Activated CD8-positive, alpha-beta memory T cell treated with anti-CD3 and anti-CD28 coated beads, Interleukin-2, amount 50 U/mL, for 1 hour (primary cell): ENCODE measurements around the gene EMILIN2.
"Not testable (repeated sequence)": the region's sequence is repeated elsewhere in the genome, so short reads cannot be mapped to it uniquely, and the experiment has no call there.

Experiments
- DNase-seq: peaks from one replicate; pipeline ENCODE4 v3.0.0-alpha.2; 2020; ENCODE audit errors: extremely low read depth

EMILIN2 gene

DNA sequence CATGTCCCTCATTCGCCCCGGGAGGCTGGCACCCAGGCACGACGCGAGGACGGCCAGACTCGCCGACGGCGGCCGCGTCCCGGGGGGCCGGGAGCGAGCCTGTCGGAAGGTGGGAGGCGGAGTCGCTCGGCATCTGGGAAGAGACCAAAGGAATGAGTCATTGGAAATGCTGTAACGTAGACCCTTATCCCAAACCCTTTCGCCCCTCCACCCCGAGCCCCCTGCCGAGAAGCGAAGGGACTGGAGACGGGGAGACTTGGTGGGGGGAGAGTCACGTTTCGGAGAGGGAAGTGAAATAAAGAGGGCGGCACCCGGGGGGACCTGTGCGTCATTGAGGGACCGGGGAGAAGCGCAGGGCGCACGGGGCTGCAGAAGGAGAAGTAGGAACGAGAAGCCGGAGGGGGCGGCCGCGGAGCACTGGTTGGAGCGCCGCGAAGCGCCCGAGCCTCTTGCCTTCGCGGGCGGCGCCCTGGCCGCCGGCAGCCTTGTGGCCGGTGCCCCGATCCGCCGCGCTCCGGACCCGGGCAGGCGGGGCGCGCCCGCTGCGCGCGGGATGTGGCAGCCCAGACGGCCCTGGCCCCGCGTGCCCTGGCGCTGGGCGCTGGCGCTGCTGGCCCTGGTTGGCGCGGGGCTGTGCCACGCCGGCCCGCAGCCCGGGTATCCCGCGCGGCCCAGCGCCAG, at the start of gene EMILIN2:
Gene EMILIN2 (plus strand): TSS at position 371 of the 681 bp plus-strand sequence. CDS start 183 bp downstream, at position 554.
- no peak for DNase-seq

DNA sequence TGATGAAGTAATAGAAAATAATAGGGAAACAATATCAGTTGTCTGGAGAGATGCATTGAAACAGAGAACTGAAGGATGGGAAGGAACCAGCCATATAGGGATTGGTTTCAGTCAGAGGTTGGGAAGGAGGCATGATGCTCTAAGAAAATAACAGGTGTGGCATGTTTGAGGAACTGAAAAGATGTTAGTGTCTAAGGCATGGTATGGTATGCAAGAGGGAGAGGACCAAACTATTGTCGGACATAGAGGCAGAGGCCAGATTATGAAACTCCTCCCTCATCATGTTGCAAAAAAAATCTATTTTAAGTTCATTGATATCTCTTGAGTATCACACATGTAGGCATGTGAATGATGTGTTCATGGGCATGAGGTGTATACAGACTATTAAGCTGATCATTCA, 48.9 kb upstream of the EMILIN2 start:
- no peak for DNase-seq

- no peak for DNase-seq
Observed at GRCh38 chr18:2799369-2799768, 47.4 kb upstream of the EMILIN2 start.

- no peak for DNase-seq
Observed at GRCh38 chr18:2805970-2806943, 40.5 kb upstream of the EMILIN2 start.

DNA sequence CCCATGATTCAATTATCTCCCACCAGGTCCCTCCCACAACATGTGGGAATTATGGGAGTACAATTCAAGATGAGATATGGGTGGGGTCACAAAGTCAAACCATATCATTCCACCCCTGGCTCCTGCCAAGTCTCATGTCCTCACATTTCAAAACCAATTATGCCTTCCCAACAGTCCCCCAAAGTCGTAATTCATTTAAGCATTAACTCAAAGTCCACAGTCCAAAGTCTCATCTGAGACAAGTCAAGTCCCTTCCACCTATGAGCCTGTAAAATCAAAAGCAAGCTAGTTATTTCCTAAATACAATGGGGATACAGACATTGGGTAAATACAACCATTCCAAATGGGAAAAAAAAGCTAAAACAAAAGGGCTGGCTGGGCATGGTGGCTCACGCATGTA, 38.2 kb upstream of the EMILIN2 start:
- not testable (repeated sequence) for DNase-seq

- DNase-seq: not testable (repeated sequence)
Observed at GRCh38 chr18:2809666-2810183, 37.1 kb upstream of the EMILIN2 start.

DNA sequence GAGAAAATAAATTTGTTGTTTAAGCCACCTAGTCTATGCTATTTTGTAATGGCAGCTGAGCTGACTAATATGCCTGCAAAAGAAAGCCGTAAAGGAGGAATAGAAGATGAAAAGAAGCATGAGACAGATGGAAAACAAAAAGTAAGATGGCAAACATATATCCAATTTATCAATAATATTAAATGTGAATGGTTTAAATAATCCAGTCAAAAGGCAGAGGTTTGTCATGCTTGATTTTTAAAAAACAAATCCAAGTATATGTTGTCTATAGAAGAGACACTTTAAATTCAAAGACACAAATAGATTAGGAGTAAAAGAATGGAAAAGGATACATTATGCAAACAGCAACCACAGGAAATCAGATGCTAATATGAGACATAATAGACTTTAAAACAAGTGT, 35.4 kb upstream of the EMILIN2 start:
- DNase-seq: no peak

DNA sequence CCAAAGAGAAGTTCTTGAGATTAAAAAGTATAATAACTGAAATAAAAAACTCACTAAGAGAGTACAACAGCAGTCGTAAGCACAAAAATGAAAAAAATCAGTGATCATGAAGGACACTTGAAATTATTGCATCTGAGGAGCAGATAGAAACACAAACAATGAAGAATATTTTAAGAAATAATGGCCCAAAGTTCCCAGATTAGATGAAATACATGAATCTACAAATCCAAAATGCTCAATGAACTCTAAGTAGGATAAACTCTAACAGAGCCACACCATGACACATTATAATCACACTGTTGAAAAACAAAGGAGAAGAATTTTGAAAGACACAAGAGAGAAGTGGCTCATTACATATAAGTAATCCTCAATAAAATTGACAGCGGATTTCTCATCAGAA, 31.9 kb upstream of the EMILIN2 start:
- DNase-seq: no peak

- DNase-seq: no peak
Observed at GRCh38 chr18:2818281-2818680, 28.5 kb upstream of the EMILIN2 start.

DNA sequence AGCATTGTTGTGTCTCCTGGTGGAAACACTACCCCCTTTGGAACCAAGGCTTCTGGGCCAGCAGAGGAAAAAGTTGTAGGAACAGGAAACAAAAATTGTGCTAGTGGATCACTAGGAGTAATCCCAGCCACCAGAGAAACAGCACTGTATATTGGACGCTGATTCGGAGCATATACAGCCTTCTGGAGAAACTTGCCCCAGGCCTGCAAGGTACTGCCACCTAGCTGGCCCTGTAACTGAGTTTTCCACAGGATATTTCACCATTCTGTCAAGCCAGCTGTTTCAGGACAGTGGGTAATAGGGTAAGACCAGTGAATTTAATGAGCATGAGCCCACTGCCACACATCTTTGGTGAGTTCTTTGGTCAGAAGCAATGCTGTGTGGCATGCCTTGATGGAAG, 25.1 kb upstream of the EMILIN2 start:
- DNase-seq: no peak

DNA sequence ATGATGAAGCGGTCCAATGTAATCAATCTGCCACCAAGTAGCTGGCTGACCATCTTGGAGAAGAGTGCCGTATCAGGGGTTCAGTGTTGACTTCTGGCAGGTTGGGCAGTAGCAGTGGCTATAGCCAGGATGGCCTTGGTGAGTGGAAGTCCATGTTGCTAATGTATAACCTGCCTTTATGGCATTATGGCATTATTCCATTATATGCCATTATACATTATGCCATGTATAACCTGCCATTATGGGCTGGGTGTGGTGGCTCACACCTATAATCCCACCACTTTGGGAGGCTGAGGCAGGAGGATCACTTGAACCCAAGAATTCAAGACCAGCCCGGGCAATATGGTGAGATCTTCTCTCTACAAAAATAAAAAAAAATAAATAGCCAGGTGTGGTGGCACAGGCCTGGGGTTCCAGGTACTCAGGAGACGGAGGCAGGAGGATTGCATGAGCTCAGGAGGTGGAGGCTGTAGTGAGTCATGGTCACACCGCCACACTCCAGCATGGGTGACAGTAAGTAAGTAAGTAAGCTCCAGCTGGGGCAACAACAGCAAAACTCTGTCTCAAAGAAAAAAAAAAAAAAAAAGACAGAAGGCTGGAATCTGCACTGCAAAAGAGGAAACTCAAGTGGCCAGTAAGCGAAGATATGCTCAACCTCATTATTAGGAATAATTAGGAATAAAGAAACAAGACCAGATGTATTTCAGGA, 24.4 kb upstream of the EMILIN2 start:
- no peak for DNase-seq

GRCh38 chr18:2823202-2823601, 23.6 kb upstream of the EMILIN2 start:
- DNase-seq: no peak

GRCh38 chr18:2823966-2824365, 22.8 kb upstream of the EMILIN2 start:
- DNase-seq: no peak

GRCh38 chr18:2824865-2825264, 21.9 kb upstream of the EMILIN2 start:
- no peak for DNase-seq

- no peak for DNase-seq
Observed at GRCh38 chr18:2825613-2826175, 21.1 kb upstream of the EMILIN2 start.

GRCh38 chr18:2826581-2826980, 20.2 kb upstream of the EMILIN2 start:
- DNase-seq: no peak

DNA sequence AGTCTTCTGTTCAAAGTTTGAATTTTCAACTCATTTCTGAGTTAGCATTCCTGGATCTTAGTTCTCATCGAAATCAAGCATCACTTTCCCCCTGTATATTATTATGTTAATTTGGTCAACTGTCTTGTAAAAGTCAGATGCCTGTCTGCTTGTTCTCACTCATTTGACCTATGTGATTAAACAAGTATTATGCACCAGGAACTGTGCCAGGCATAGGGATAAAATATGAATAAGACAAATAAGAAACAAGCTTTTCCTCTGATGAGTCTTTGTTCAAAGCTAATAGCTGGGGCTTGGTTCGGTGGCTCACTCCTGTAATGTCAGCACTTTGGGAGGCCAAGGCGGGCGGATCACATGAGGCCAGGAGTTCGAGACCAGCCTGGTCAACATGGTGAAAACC, 19.7 kb upstream of the EMILIN2 start:
- DNase-seq: no peak

DNA sequence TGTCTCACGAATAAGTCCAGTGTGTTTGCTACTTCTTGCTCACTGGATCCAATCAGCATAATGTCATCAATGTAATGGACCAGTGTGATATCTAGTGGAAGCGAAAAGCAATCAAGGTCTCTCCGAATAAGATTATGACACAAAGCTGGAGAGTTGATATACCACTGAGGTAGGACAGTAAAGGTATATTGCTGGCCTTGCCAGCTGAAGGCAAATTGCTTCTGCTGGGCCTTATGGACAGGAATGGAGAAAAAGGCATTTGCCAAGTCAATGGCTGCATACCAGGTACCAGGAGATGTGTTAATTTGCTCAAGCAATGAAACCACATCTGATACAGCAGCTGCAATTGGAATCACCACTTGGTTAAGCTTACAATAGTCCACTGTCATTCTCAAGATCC, 10.7 kb upstream of the EMILIN2 start:
- not testable (repeated sequence) for DNase-seq

GRCh38 chr18:2837290-2837689, 9.5 kb upstream of the EMILIN2 start:
- not testable (repeated sequence) for DNase-seq

GRCh38 chr18:2839202-2839601, 7.6 kb upstream of the EMILIN2 start:
- no peak for DNase-seq

DNA sequence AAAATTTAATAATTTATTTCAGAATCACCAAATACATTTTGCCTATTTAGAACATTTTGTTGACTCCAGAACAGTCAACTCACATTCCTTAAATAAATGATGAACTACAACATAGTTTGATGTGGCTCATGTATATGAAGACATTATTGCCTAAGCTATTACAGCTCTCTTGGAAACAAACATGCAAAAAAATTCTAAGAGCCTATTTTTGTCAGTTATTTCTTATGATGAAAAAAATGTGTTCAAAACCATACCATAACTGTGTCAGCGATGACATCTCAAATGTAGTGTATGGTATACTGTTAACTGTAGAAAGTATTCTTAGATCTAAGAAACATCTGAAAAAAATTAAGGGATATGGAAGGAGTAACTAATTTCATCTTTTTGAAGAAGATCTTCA, 6.3 kb upstream of the EMILIN2 start:
- DNase-seq: no peak

- no peak for DNase-seq
Observed at GRCh38 chr18:2843146-2843545, 3.7 kb upstream of the EMILIN2 start.
